Karpas-422 (cell line): ENCODE data around the gene SYK. TPM values are rescaled to one million over a fixed set of nuclear protein-coding genes. Genes with fewer than 3 reads are reported as not detected.
A peak's percentile ranks its signal among the peaks of the same experiment; 100 is the strongest.
"Not testable (repeated sequence)": the region's sequence is repeated elsewhere in the genome, so short reads cannot be mapped to it uniquely, and the experiment has no call there.

Experiments
- DNase-seq: peaks from one replicate; pipeline ENCODE4 v3.0.0-alpha.2; 2015
- H2AFZ ChIP-seq: fragments of 200-600 bp; sonication (generic); 2 replicates; pipeline ENCODE4 v1.6.1; 2014; ENCODE audit warnings: antibody characterized with exemption, low read length, mixed read lengths
- H3K27ac ChIP-seq: fragments of 200-600 bp; sonication (generic); 2 replicates; pipeline ENCODE4 v1.5.1; 2014; ENCODE audit warnings: mild to moderate bottlenecking, low read length, moderate library complexity
- H3K27me3 ChIP-seq: fragments of 200-600 bp; sonication (generic); 2 replicates; pipeline ENCODE4 v1.6.1; 2014; ENCODE audit warnings: low read length, mixed read lengths
- H3K36me3 ChIP-seq: fragments of 200-600 bp; sonication (generic); 2 replicates; pipeline ENCODE4 v1.6.1; 2014; ENCODE audit warnings: low read length, mixed read lengths; ENCODE audit not compliant: insufficient read depth
- H3K4me1 ChIP-seq: fragments of 200-600 bp; sonication (generic); 2 replicates; pipeline ENCODE4 v1.6.1; 2014; ENCODE audit warnings: mild to moderate bottlenecking, low read length, mixed read lengths
- H3K4me2 ChIP-seq: fragments of 200-600 bp; sonication (generic); 2 replicates; pipeline ENCODE4 v1.6.1; 2014; ENCODE audit warnings: low read length, low read depth, mild to moderate bottlenecking; ENCODE audit not compliant: poor library complexity, severe bottlenecking
- H3K4me3 ChIP-seq: fragments of 200-600 bp; sonication (generic); 2 replicates; pipeline ENCODE4 v1.5.1; 2014; ENCODE audit warnings: mild to moderate bottlenecking, antibody characterized with exemption, low read length, mixed read lengths
- H3K79me2 ChIP-seq: fragments of 200-600 bp; sonication (generic); 2 replicates; pipeline ENCODE4 v1.6.1; 2014; ENCODE audit warnings: mild to moderate bottlenecking, low read length, mixed read lengths
- H3K9ac ChIP-seq: fragments of 200-600 bp; sonication (generic); 2 replicates; pipeline ENCODE4 v1.6.0; 2014; ENCODE audit warnings: low read length
- H3K9me2 ChIP-seq: fragments of 200-600 bp; sonication (generic), shearing (Covaris generic); replicated peaks from 2 replicates; pipeline ENCODE4 v1.6.0; 2014; ENCODE audit warnings: mild to moderate bottlenecking, low read length, moderate library complexity; ENCODE audit not compliant: insufficient read depth
- H3K9me3 ChIP-seq: fragments of 300-700, 200-600 bp; sonication (generic); 2 replicates; pipeline ENCODE4 v1.6.1; 2014; ENCODE audit warnings: low read length, mixed read lengths
- H4K20me1 ChIP-seq: fragments of 200-600 bp; sonication (generic); 2 replicates; pipeline ENCODE4 v1.6.1; 2014; ENCODE audit warnings: mild to moderate bottlenecking, antibody characterized with exemption, low read length, low read depth; ENCODE audit not compliant: insufficient read depth
- total RNA-seq: library from RNA; depleted of rRNA; stranded (reverse); fragments of >200 nt; shearing (Covaris generic); gene quantifications from 2 replicates; pipeline ENCODE4 v1.2.3, GENCODE V29; 2014; ENCODE audit warnings: low replicate concordance; rRNA removed

Gene SYK
- total RNA-seq, result 151 and 216 TPM in 2 replicates

- Histone ChIP-seq H3K4me3 (peak within 1 kb of the TSS; percentile 86), H3K36me3 (no peaks in the 10 kb centered on the region), H3K4me1 (peaks cover 60% of the 10 kb centered on the region), H3K9ac (peak within 1 kb of the TSS; percentile 90), H3K79me2 (peaks cover 47% of the 10 kb centered on the region), H3K27ac (peak within 1 kb of the TSS; percentile 99), H3K4me2 (peak within 1 kb of the TSS; percentile 88), H4K20me1 (no peaks in the 10 kb centered on the region), H3K9me3 (no peaks in the 10 kb centered on the region), H2AFZ (peak within 1 kb of the TSS; percentile 1), H3K27me3 (no peaks in the 10 kb centered on the region), H3K9me2 (no peaks in the 10 kb centered on the region)
- DNase-seq, result peak; percentile 92
Observed at GRCh38 chr9:90801241-90801972, at the start of gene SYK. TSS of gene SYK (plus strand) at chr9:90801819. CDS start at chr9:90843899, 42,080 bp downstream.

- H3K79me2 ChIP-seq, H2AFZ ChIP-seq, H3K27ac ChIP-seq, H3K9ac ChIP-seq, H3K9me2 ChIP-seq, H3K4me1 ChIP-seq, H4K20me1 ChIP-seq, H3K9me3 ChIP-seq, H3K4me3 ChIP-seq, H3K4me2 ChIP-seq, H3K36me3 ChIP-seq, H3K27me3 ChIP-seq: not testable (repeated sequence)
- DNase-seq, result peak; percentile 76
Observed at GRCh38 chr9:90755514-90756371, 45.9 kb upstream of the SYK start.

GRCh38 chr9:90760577-90760976 lies 41.0 kb upstream of the SYK start:
- not testable (repeated sequence) for DNase-seq, H3K79me2 ChIP-seq, H3K27me3 ChIP-seq, H3K9me2 ChIP-seq, H3K9ac ChIP-seq, H3K27ac ChIP-seq, H2AFZ ChIP-seq, H3K4me3 ChIP-seq, H3K4me2 ChIP-seq, H3K4me1 ChIP-seq, H3K9me3 ChIP-seq, H4K20me1 ChIP-seq, H3K36me3 ChIP-seq

- peaks cover 28% of the 10 kb centered on the region for H3K9me3 ChIP-seq
- H3K9me2 ChIP-seq, result no peaks in the 10 kb centered on the region
- H3K9ac ChIP-seq, result no peak overlapping the region
- H3K4me1 ChIP-seq, result peaks cover 28% of the 10 kb centered on the region
- no peak overlapping the region for H3K27ac ChIP-seq
- no peak for DNase-seq
- no peaks in the 10 kb centered on the region for H3K79me2 ChIP-seq
- H3K36me3 ChIP-seq, result peaks cover 4% of the 10 kb centered on the region; the same call in 1 of the 2 replicates
- no peak overlapping the region for H3K4me2 ChIP-seq
- peaks cover 2% of the 10 kb centered on the region; the same call in 1 of the 2 replicates for H3K27me3 ChIP-seq
- no peaks in the 10 kb centered on the region for H4K20me1 ChIP-seq
- no peak overlapping the region for H3K4me3 ChIP-seq
- no peak overlapping the region for H2AFZ ChIP-seq
Observed at GRCh38 chr9:90766731-90767130, 34.9 kb upstream of the SYK start.

- peak; percentile 53 for DNase-seq
- no peak overlapping the region for H3K4me3 ChIP-seq
- peaks cover 28% of the 10 kb centered on the region for H3K9me3 ChIP-seq
- no peak overlapping the region for H3K4me2 ChIP-seq
- no peaks in the 10 kb centered on the region for H3K79me2 ChIP-seq
- H3K9ac ChIP-seq, result no peak overlapping the region
- H3K9me2 ChIP-seq, result no peaks in the 10 kb centered on the region
- no peak overlapping the region for H3K27ac ChIP-seq
- no peaks in the 10 kb centered on the region for H4K20me1 ChIP-seq
- peaks cover 4% of the 10 kb centered on the region; the same call in 1 of the 2 replicates for H3K36me3 ChIP-seq
- H3K4me1 ChIP-seq, result peaks cover 33% of the 10 kb centered on the region
- H3K27me3 ChIP-seq, result peaks cover 2% of the 10 kb centered on the region; the same call in 1 of the 2 replicates
- H2AFZ ChIP-seq, result no peak overlapping the region
Observed at GRCh38 chr9:90767523-90768100, 34.0 kb upstream of the SYK start.

GRCh38 chr9:90770182-90770738 lies 31.4 kb upstream of the SYK start:
- Histone ChIP-seq H2AFZ (no peak overlapping the region), H3K4me1 (peaks cover 59% of the 10 kb centered on the region), H3K4me2 (peak overlapping the region; percentile 4), H3K9me3 (peaks cover 28% of the 10 kb centered on the region), H3K36me3 (peaks cover 4% of the 10 kb centered on the region; the same call in 1 of the 2 replicates), H4K20me1 (no peaks in the 10 kb centered on the region), H3K9me2 (no peaks in the 10 kb centered on the region), H3K27ac (no peak overlapping the region), H3K27me3 (peaks cover 4% of the 10 kb centered on the region; the same call in 1 of the 2 replicates), H3K4me3 (no peak overlapping the region), H3K79me2 (no peaks in the 10 kb centered on the region), H3K9ac (no peak overlapping the region)
- peak; percentile 57 for DNase-seq

- DNase-seq, result no peak
- peaks cover 4% of the 10 kb centered on the region; the same call in 1 of the 2 replicates for H3K36me3 ChIP-seq
- no peaks in the 10 kb centered on the region for H3K79me2 ChIP-seq
- H3K9ac ChIP-seq, result no peak overlapping the region
- H3K9me2 ChIP-seq, result no peaks in the 10 kb centered on the region
- H3K4me1 ChIP-seq, result peaks cover 59% of the 10 kb centered on the region
- peaks cover 5% of the 10 kb centered on the region; the same call in 1 of the 2 replicates for H3K27me3 ChIP-seq
- peaks cover 28% of the 10 kb centered on the region for H3K9me3 ChIP-seq
- no peak overlapping the region for H3K4me2 ChIP-seq
- no peak overlapping the region for H2AFZ ChIP-seq
- no peak overlapping the region for H3K27ac ChIP-seq
- no peaks in the 10 kb centered on the region for H4K20me1 ChIP-seq
- H3K4me3 ChIP-seq, result no peak overlapping the region
Observed at GRCh38 chr9:90770927-90771326, 30.7 kb upstream of the SYK start.
